COR-L47 (cell line): ENCODE results near the gene LIX1L.

ENCODE experiments used
- DNase-seq: peaks from one replicate; lab custom pipeline; 2025; lab: John Stamatoyannopoulos, UW

The LIX1L gene

GRCh38 chr1:145963265-145964019 lies 5.6 kb upstream of the LIX1L start:
- DNase-seq = no peak

- DNase-seq = no peak
Measured at GRCh38 chr1:145962157-145963102, 4.6 kb upstream of the LIX1L start.

GRCh38 chr1:145961425-145962156 lies 3.8 kb upstream of the LIX1L start:
- DNase-seq = no peak

GRCh38 chr1:145961109-145961424 lies 3.2 kb upstream of the LIX1L start:
- no peak for DNase-seq

GRCh38 chr1:145960468-145961108 lies 2.8 kb upstream of the LIX1L start:
- DNase-seq = peak; percentile 60

GRCh38 chr1:145959957-145960467 lies 2.2 kb upstream of the LIX1L start:
- DNase-seq = no peak

- no peak for DNase-seq
Measured at GRCh38 chr1:145959333-145959732, 1.5 kb upstream of the LIX1L start.

GRCh38 chr1:145958734-145959133 lies 917 bp upstream of the LIX1L start:
- no peak for DNase-seq

- DNase-seq = no peak
Measured at GRCh38 chr1:145956781-145957442, 905 bp downstream of the LIX1L start.

GRCh38 chr1:145956361-145956760 lies 1.5 kb downstream of the LIX1L start:
- DNase-seq = no peak

GRCh38 chr1:145955436-145955835 lies 2.4 kb downstream of the LIX1L start:
- DNase-seq = no peak

GRCh38 chr1:145953861-145954260 lies 4.0 kb downstream of the LIX1L start:
- no peak for DNase-seq

- DNase-seq = no peak
Measured at GRCh38 chr1:145952903-145953302, 4.9 kb downstream of the LIX1L start.

- DNase-seq = no peak
Measured at GRCh38 chr1:145951526-145951925, 6.3 kb downstream of the LIX1L start.

- no peak for DNase-seq
Measured at GRCh38 chr1:145949219-145949618, 8.6 kb downstream of the LIX1L start.

- DNase-seq = no peak
Measured at GRCh38 chr1:145947551-145947950, 10.3 kb downstream of the LIX1L start.

GRCh38 chr1:145946477-145946986 lies 11.3 kb downstream of the LIX1L start:
- no peak for DNase-seq

GRCh38 chr1:145944532-145944931 lies 13.3 kb downstream of the LIX1L start:
- no peak for DNase-seq

- DNase-seq = no peak
Measured at GRCh38 chr1:145942871-145943270, 14.9 kb downstream of the LIX1L start.

GRCh38 chr1:145942405-145942804 lies 15.4 kb downstream of the LIX1L start:
- DNase-seq = no peak

GRCh38 chr1:145937436-145937835 lies 20.4 kb downstream of the LIX1L start:
- no peak for DNase-seq
